Stimulated activated naive CD8-positive, alpha-beta T cell treated with anti-CD3 and anti-CD28 coated beads, Interleukin-15, Interleukin-2, amounts not matched to agents 100 ng/mL and 50 ng/mL, for 24 hours (primary cell): ENCODE measurements around the gene LIFR.
"Not testable (repeated sequence)": the region's sequence is repeated elsewhere in the genome, so short reads cannot be mapped to it uniquely, and the experiment has no call there.

Experiments
- H3K27ac Mint-ChIP-seq: one replicate; pipeline ENCODE4 v1.8.0; 2021; ENCODE audit warnings: mild to moderate bottlenecking, mixed read lengths
- H3K27me3 Mint-ChIP-seq: one replicate; pipeline ENCODE4 v1.8.0; 2021; ENCODE audit warnings: mixed read lengths
- H3K36me3 Mint-ChIP-seq: one replicate; pipeline ENCODE4 v1.8.0; 2021; ENCODE audit warnings: low read depth, mixed read lengths
- H3K4me1 Mint-ChIP-seq: one replicate; pipeline ENCODE4 v1.8.0; 2021; ENCODE audit warnings: low read depth, mixed read lengths
- H3K4me3 Mint-ChIP-seq: one replicate; pipeline ENCODE4 v1.8.0; 2021; ENCODE audit warnings: mild to moderate bottlenecking, mixed read lengths
- H3K9me3 Mint-ChIP-seq: one replicate; pipeline ENCODE4 v1.8.0; 2021; ENCODE audit warnings: mixed read lengths

The LIFR gene

DNA sequence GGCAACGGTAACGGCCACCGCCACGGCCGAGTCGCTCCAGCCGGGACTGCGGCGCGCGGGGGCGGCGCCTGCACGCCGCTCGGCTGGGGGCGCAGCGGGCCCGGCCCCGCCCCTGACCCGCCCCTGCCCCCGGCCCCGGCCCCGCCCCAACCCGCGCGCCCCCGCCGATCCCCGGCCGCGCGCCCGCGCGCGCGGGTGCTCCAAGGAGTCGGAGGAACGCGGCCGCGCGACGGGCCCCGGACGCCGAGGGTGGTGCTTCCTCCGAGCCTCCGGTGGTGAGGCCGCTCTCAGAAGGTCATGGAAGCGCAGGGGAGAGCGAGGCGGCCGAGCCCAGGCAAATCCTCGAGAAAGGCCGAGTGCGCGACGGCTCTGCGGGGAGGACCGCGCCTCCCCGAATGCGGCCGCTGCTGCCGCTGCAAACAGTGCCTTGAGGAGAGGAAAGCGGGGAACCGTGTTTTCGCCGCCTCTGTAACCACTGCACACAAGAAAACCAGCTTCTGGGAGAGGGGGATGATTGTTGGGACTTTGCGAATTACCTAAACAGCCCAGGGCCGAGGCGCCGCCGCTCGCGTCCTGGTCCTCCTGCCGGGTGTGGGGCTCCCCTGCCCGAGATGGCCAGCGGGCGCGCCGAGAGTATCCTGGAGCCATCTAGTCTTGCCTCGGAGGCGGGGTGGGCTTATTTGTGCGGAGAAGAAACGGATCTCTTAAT lies at the start of gene LIFR:
LIFR (minus strand) TSS at position 48 of the 709 bp plus-strand sequence. CDS start 25,999 bp downstream, outside the sequence.
- Mint-ChIP-seq H3K36me3 (no peaks in the 10 kb centered on the region), H3K4me3 (peak within 1 kb of the TSS; percentile 81), H3K4me1 (peaks cover 14% of the 10 kb centered on the region), H3K27ac (no peak within 1 kb of the TSS), H3K9me3 (no peaks in the 10 kb centered on the region), H3K27me3 (peaks cover 77% of the 10 kb centered on the region)

DNA sequence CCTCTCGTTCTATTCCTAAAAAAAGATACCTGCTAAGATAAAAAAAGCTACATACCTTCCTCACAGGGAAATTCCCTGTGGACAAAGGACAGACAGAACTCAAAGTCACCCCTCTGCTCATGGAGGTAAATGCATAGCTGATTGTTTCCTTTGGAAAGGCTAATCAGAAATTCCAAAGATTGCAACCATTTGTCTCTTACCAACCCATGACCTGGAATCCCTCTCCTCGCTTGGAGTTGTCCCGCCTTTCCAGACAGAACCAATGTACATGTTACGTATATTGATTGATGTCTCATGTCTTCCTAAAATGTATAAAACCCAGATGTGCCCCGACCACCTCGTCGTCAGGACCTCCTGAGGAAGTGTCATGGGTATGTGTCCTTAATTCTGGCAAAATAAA lies 49.2 kb upstream of the LIFR start:
- Mint-ChIP-seq H3K9me3 (no peaks in the 10 kb centered on the region), H3K4me3 (no peak overlapping the region), H3K27ac (no peak overlapping the region), H3K36me3 (no peaks in the 10 kb centered on the region), H3K4me1 (no peaks in the 10 kb centered on the region), H3K27me3 (peaks cover 28% of the 10 kb centered on the region)

DNA sequence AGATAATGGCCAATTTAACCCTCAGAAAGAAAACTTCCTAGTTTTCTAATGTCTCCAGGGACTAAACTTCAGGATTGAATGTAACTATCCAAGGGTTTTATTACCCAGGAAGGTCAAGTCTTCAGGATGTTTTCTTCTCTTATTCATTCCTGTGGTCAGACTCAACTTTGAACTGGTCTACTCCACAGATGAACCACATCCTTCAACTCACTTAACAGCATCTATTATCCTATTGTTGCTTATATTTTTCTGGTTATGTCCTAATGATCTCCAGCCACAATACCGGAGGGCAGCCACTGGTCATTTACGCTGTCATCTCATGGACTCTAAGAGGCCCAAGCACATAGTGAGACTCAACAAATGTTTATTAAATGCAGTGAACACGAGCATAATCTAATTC lies 47.2 kb upstream of the LIFR start:
- Mint-ChIP-seq H3K27me3 (peaks cover 23% of the 10 kb centered on the region), H3K36me3 (no peaks in the 10 kb centered on the region), H3K9me3 (no peaks in the 10 kb centered on the region), H3K27ac (no peak overlapping the region), H3K4me1 (no peaks in the 10 kb centered on the region), H3K4me3 (no peak overlapping the region)

DNA sequence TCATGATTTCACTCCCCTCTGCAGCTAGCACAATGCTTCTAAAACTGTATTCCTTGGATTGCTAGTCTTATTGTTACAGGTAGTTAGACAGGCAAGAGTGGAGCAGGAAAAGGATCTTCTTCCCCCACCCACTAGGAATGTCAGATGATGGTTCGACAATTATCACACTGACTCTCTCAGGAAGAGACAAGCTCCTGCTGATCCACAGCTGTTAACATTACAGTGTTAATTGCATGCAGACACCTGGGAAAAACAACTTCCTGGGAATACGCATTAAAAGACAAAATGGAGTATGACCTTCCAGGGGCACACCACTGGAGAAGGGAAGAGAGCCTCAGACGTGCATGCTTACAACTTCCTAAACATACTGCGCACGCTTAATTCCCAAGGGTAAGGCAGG lies 46.2 kb upstream of the LIFR start:
- no peak overlapping the region for H3K4me3 Mint-ChIP-seq

DNA sequence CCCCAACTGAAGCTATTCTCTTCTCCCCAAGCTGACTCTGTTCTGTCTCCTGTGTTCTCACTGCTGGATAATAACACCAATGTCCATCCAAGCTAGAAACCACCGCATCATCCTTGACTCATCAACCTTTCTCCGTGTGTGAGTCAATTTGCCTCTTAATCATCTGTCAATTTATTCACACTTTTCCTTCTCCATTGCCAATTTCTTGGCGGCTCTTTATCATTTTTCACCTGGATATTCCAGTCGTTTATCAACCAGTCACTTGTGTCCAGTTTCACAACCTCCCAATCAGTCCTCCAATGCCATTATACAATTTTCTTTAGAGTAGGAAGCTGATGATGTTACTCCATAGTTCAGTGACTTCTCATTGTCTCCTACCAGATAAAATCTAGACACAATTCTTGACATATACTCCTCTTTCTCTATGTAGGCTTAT lies 45.4 kb upstream of the LIFR start:
- no peaks in the 10 kb centered on the region for H3K36me3 Mint-ChIP-seq
- H3K27me3 Mint-ChIP-seq: peaks cover 25% of the 10 kb centered on the region
- H3K27ac Mint-ChIP-seq: no peak overlapping the region
- no peak overlapping the region for H3K4me3 Mint-ChIP-seq
- H3K4me1 Mint-ChIP-seq: no peaks in the 10 kb centered on the region
- no peaks in the 10 kb centered on the region for H3K9me3 Mint-ChIP-seq

More for the DNA sequence above, 46.2 kb upstream of the LIFR start:
- Mint-ChIP-seq H3K27ac (no peak overlapping the region), H3K27me3 (peaks cover 23% of the 10 kb centered on the region), H3K36me3 (no peaks in the 10 kb centered on the region), H3K9me3 (no peaks in the 10 kb centered on the region), H3K4me1 (no peaks in the 10 kb centered on the region)

DNA sequence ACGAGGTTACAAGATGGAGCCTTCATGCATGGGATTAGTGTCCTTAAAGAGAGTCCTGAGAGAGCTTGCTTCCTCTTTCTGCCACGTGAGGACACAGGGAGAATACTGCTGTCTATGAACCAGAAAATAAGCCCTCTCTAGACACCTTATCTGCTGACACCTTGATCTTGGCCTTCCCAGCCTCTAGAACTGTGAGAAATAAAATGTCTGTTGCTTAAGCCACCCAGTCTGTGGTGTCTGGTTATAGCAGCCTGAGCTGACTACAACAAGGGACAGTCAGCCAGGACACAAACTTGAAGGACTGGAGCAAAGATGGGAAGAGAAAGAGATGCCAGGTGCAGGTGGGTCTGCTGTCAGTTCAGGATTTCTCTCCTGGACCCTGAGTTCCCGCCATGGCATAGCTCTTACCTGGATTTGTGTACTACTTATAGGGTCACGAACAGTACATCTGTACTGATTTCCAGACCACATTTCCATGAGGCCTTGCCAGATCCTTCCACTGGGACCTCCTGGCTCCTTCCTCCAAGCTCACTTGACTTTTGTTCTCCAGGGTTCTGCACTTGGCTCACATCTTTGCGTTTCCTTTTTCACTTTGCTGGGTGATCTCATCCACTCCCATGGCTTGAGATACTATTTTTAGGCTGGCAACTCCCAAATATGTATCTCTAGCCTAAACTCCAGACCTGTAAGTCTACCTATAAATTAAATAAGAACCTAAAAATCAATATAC lies 44.9 kb upstream of the LIFR start:
- H3K4me3 Mint-ChIP-seq: no peak overlapping the region
- no peak overlapping the region for H3K27ac Mint-ChIP-seq
- H3K27me3 Mint-ChIP-seq: peaks cover 25% of the 10 kb centered on the region
- no peaks in the 10 kb centered on the region for H3K36me3 Mint-ChIP-seq
- no peaks in the 10 kb centered on the region for H3K9me3 Mint-ChIP-seq
- H3K4me1 Mint-ChIP-seq: no peaks in the 10 kb centered on the region

GRCh38 chr5:38600329-38601045 lies 44.0 kb upstream of the LIFR start:
- Mint-ChIP-seq H3K36me3 (no peaks in the 10 kb centered on the region), H3K27ac (no peak overlapping the region), H3K4me1 (no peaks in the 10 kb centered on the region), H3K4me3 (no peak overlapping the region), H3K9me3 (no peaks in the 10 kb centered on the region), H3K27me3 (peaks cover 18% of the 10 kb centered on the region)

- not testable (repeated sequence) for H3K4me3 Mint-ChIP-seq, H3K36me3 Mint-ChIP-seq, H3K4me1 Mint-ChIP-seq, H3K9me3 Mint-ChIP-seq, H3K27ac Mint-ChIP-seq
- peaks cover 22% of the 10 kb centered on the region for H3K27me3 Mint-ChIP-seq
Observed at GRCh38 chr5:38599751-38600150, 43.3 kb upstream of the LIFR start.

DNA sequence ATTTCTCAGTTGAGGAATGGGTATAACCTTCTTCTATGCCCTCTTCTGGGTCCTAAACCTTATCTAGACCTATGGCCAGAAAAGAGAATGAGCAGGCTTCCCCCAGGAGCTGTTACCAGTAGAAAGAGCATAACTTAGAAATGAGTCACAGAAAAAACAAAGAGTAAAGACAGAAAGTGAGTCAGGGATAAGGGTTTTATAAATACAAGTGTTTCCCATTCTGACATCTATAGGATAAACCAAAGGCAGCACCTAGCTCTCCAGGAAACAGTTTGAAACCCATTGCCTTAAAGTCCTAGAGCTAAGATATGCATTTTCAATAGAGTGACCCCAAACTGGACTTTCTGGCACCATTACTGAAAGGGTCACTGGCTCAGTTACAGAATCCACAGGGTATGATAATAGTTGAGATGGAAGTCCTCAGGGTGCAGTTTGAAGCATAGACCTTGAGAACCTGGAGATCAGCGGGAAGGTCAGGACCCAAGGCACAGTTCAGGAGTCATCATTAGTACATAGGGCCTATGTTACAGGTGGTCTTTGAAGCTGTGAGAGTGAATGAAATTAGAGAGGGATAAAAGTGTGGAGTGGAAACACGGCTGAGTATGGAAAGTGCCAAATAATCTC lies 42.7 kb upstream of the LIFR start:
- Mint-ChIP-seq H3K27me3 (peaks cover 22% of the 10 kb centered on the region), H3K27ac (no peak overlapping the region), H3K9me3 (no peaks in the 10 kb centered on the region), H3K36me3 (no peaks in the 10 kb centered on the region), H3K4me3 (no peak overlapping the region), H3K4me1 (no peaks in the 10 kb centered on the region)

- Mint-ChIP-seq H3K4me1 (no peaks in the 10 kb centered on the region), H3K27me3 (peaks cover 27% of the 10 kb centered on the region), H3K9me3 (no peaks in the 10 kb centered on the region), H3K27ac (no peak overlapping the region), H3K36me3 (no peaks in the 10 kb centered on the region), H3K4me3 (no peak overlapping the region)
Observed at GRCh38 chr5:38598296-38598993, 42.0 kb upstream of the LIFR start.

GRCh38 chr5:38596981-38597380 lies 40.5 kb upstream of the LIFR start:
- H3K9me3 Mint-ChIP-seq: no peaks in the 10 kb centered on the region

GRCh38 chr5:38595132-38595745 lies 38.8 kb upstream of the LIFR start:
- peaks cover 22% of the 10 kb centered on the region for H3K27me3 Mint-ChIP-seq
- H3K36me3 Mint-ChIP-seq: no peaks in the 10 kb centered on the region
- no peaks in the 10 kb centered on the region for H3K4me1 Mint-ChIP-seq
- no peak overlapping the region for H3K27ac Mint-ChIP-seq
- H3K9me3 Mint-ChIP-seq: no peaks in the 10 kb centered on the region
- H3K4me3 Mint-ChIP-seq: no peak overlapping the region

More at GRCh38 chr5:38596981-38597380, 40.5 kb upstream of the LIFR start:
- no peaks in the 10 kb centered on the region for H3K36me3 Mint-ChIP-seq
- no peaks in the 10 kb centered on the region for H3K4me1 Mint-ChIP-seq
- H3K27ac Mint-ChIP-seq: no peak overlapping the region
- no peak overlapping the region for H3K4me3 Mint-ChIP-seq
- peaks cover 22% of the 10 kb centered on the region for H3K27me3 Mint-ChIP-seq

DNA sequence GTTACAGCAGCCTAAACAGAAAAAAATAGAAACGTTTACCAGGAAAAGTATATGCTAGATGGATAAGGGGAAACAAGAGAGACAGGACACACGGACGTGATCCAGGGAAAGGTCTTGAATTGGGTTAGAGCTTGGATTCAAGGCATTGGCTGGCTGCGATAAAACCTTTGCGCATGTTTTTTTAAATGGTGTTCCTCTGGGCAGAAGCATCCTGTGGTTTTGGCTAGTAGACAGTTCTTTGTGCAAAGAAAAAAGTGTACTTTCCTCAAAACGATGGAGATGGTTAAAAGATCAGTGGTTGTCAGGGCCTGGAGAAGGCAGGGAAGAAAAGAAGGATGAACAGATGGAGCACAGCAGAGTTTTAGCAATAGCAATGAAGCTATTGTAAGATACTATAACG lies 37.5 kb upstream of the LIFR start:
- Mint-ChIP-seq H3K36me3 (no peaks in the 10 kb centered on the region), H3K4me1 (no peaks in the 10 kb centered on the region), H3K27ac (no peak overlapping the region)

DNA sequence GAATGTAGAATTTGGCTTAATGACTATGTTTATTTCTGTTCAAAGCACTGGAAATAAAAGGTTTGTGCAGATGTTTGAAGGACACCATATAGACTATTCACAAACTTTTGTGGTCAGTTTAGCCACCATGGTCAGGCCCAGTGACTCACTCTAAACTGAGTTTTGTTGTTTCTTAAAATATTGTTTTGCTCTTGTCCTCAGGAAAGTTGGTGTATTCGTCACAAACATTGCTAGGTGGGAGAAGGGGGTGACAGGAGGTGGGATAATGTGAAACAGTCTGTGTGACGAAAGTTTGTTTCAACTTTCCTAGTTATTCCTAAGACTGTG lies 35.0 kb upstream of the LIFR start:
- no peak overlapping the region for H3K4me3 Mint-ChIP-seq
- H3K4me1 Mint-ChIP-seq: no peaks in the 10 kb centered on the region
- H3K36me3 Mint-ChIP-seq: no peaks in the 10 kb centered on the region
- no peak overlapping the region for H3K27ac Mint-ChIP-seq
- no peaks in the 10 kb centered on the region for H3K9me3 Mint-ChIP-seq
- H3K27me3 Mint-ChIP-seq: peaks cover 20% of the 10 kb centered on the region

More for the DNA sequence above, 37.5 kb upstream of the LIFR start:
- H3K4me3 Mint-ChIP-seq: no peak overlapping the region
- H3K9me3 Mint-ChIP-seq: no peaks in the 10 kb centered on the region
- H3K27me3 Mint-ChIP-seq: peaks cover 24% of the 10 kb centered on the region
